ENCODE data around the gene RRP7A.

RRP7A gene

GRCh38 chr22:42475122-42475521 lies 44.5 kb downstream of the RRP7A start:
- H3K27me3 ChIP-seq (ENCODE audit: control insufficient read depth, insufficient read depth, low read length) = no peaks in the 10 kb centered on the region
- no peaks in the 10 kb centered on the region for H3K36me3 ChIP-seq (ENCODE audit: control insufficient read depth, insufficient read depth, low read length)
- no peak overlapping the region for H3K4me3 ChIP-seq (ENCODE audit: low read length)
- H3K27ac ChIP-seq (ENCODE audit: low read depth, low read length) = no peak overlapping the region
- no peak overlapping the region for H3K9ac ChIP-seq (ENCODE audit: low read length)
- no peaks in the 10 kb centered on the region for H3K4me1 ChIP-seq (ENCODE audit: control insufficient read depth, insufficient read depth, low read length)

GRCh38 chr22:42473484-42474193 lies 46.0 kb downstream of the RRP7A start:
- H3K4me1 ChIP-seq (ENCODE audit: control insufficient read depth, insufficient read depth, low read length) = no peaks in the 10 kb centered on the region
- no peaks in the 10 kb centered on the region for H3K27me3 ChIP-seq (ENCODE audit: control insufficient read depth, insufficient read depth, low read length)
- no peaks in the 10 kb centered on the region for H3K36me3 ChIP-seq (ENCODE audit: control insufficient read depth, insufficient read depth, low read length)
- no peak overlapping the region for H3K27ac ChIP-seq (ENCODE audit: low read depth, low read length)
- H3K4me3 ChIP-seq (ENCODE audit: low read length) = no peak overlapping the region
- H3K9ac ChIP-seq (ENCODE audit: low read length) = no peak overlapping the region

- H3K27ac ChIP-seq (ENCODE audit: low read depth, low read length) = no peak overlapping the region
- no peak overlapping the region for H3K4me3 ChIP-seq (ENCODE audit: low read length)
- H3K4me1 ChIP-seq (ENCODE audit: control insufficient read depth, insufficient read depth, low read length) = no peaks in the 10 kb centered on the region
- H3K9ac ChIP-seq (ENCODE audit: low read length) = no peak overlapping the region
- H3K36me3 ChIP-seq (ENCODE audit: control insufficient read depth, insufficient read depth, low read length) = no peaks in the 10 kb centered on the region
- H3K27me3 ChIP-seq (ENCODE audit: control insufficient read depth, insufficient read depth, low read length) = no peaks in the 10 kb centered on the region
Observed at GRCh38 chr22:42472671-42473070, 46.9 kb downstream of the RRP7A start.

GRCh38 chr22:42471441-42471840 lies 48.2 kb downstream of the RRP7A start:
- Histone ChIP-seq H3K27me3 (ENCODE audit: control insufficient read depth, insufficient read depth, low read length) (no peaks in the 10 kb centered on the region), H3K4me1 (ENCODE audit: control insufficient read depth, insufficient read depth, low read length) (no peaks in the 10 kb centered on the region), H3K36me3 (ENCODE audit: control insufficient read depth, insufficient read depth, low read length) (no peaks in the 10 kb centered on the region), H3K27ac (ENCODE audit: low read depth, low read length) (no peak overlapping the region), H3K9ac (ENCODE audit: low read length) (no peak overlapping the region), H3K4me3 (ENCODE audit: low read length) (no peak overlapping the region)

- no peaks in the 10 kb centered on the region for H3K36me3 ChIP-seq (ENCODE audit: control insufficient read depth, insufficient read depth, low read length)
- no peaks in the 10 kb centered on the region for H3K27me3 ChIP-seq (ENCODE audit: control insufficient read depth, insufficient read depth, low read length)
- no peak overlapping the region for H3K27ac ChIP-seq (ENCODE audit: low read depth, low read length)
- H3K4me1 ChIP-seq (ENCODE audit: control insufficient read depth, insufficient read depth, low read length) = no peaks in the 10 kb centered on the region
- no peak overlapping the region for H3K4me3 ChIP-seq (ENCODE audit: low read length)
- no peak overlapping the region for H3K9ac ChIP-seq (ENCODE audit: low read length)
Observed at GRCh38 chr22:42470366-42471082, 49.1 kb downstream of the RRP7A start.

GRCh38 chr22:42468841-42469240 lies 50.8 kb downstream of the RRP7A start:
- no peaks in the 10 kb centered on the region for H3K27me3 ChIP-seq (ENCODE audit: control insufficient read depth, insufficient read depth, low read length)
- no peak overlapping the region for H3K27ac ChIP-seq (ENCODE audit: low read depth, low read length)
- H3K9ac ChIP-seq (ENCODE audit: low read length) = no peak overlapping the region
- H3K36me3 ChIP-seq (ENCODE audit: control insufficient read depth, insufficient read depth, low read length) = no peaks in the 10 kb centered on the region
- H3K4me1 ChIP-seq (ENCODE audit: control insufficient read depth, insufficient read depth, low read length) = no peaks in the 10 kb centered on the region
- H3K4me3 ChIP-seq (ENCODE audit: low read length) = no peak overlapping the region

- H3K4me1 ChIP-seq (ENCODE audit: control insufficient read depth, insufficient read depth, low read length) = no peaks in the 10 kb centered on the region
- no peaks in the 10 kb centered on the region for H3K36me3 ChIP-seq (ENCODE audit: control insufficient read depth, insufficient read depth, low read length)
- H3K27me3 ChIP-seq (ENCODE audit: control insufficient read depth, insufficient read depth, low read length) = no peaks in the 10 kb centered on the region
- no peak overlapping the region for H3K27ac ChIP-seq (ENCODE audit: low read depth, low read length)
- no peak overlapping the region for H3K4me3 ChIP-seq (ENCODE audit: low read length)
- H3K9ac ChIP-seq (ENCODE audit: low read length) = no peak overlapping the region
Observed at GRCh38 chr22:42462016-42462415, 57.6 kb downstream of the RRP7A start.

GRCh38 chr22:42461511-42461910 lies 58.1 kb downstream of the RRP7A start:
- no peaks in the 10 kb centered on the region for H3K36me3 ChIP-seq (ENCODE audit: control insufficient read depth, insufficient read depth, low read length)
- H3K27me3 ChIP-seq (ENCODE audit: control insufficient read depth, insufficient read depth, low read length) = no peaks in the 10 kb centered on the region
- no peak overlapping the region for H3K27ac ChIP-seq (ENCODE audit: low read depth, low read length)

More at GRCh38 chr22:42461511-42461910, 58.1 kb downstream of the RRP7A start:
- Histone ChIP-seq H3K4me3 (ENCODE audit: low read length) (no peak overlapping the region), H3K9ac (ENCODE audit: low read length) (no peak overlapping the region), H3K4me1 (ENCODE audit: control insufficient read depth, insufficient read depth, low read length) (no peaks in the 10 kb centered on the region)

All from rectal smooth muscle tissue (tissue), 1 donor.